Limb (tissue), 2 donors: ENCODE measurements around the gene ANKRD50.

Source experiments
- DNase-seq, 2 donors: peaks; one replicate each; pipeline ENCODE4 v3.0.0-alpha.2; 2016; ENCODE audit errors: extremely low spot score in 2 of 2

ANKRD50 gene

DNA sequence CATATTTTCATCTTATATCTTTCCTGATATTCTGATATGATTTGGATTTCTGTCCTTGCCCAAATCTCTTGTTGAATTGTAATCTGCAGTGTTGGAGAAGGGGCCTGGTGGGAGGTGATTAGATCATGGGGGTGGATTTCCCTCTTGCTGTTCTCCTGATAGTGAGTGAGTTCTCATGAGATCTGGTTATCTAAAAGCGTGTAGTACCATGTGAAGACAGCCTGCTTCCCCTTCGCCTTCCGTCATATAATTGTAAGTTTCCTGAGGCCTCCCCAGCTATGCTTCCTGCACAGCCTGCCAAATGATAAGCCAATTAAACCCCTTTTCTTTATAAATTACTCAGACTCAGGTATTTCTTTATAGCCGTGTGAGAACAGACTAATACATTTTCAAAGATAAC is 77.2 kb downstream of the ANKRD50 start:
- no peak for DNase-seq

DNA sequence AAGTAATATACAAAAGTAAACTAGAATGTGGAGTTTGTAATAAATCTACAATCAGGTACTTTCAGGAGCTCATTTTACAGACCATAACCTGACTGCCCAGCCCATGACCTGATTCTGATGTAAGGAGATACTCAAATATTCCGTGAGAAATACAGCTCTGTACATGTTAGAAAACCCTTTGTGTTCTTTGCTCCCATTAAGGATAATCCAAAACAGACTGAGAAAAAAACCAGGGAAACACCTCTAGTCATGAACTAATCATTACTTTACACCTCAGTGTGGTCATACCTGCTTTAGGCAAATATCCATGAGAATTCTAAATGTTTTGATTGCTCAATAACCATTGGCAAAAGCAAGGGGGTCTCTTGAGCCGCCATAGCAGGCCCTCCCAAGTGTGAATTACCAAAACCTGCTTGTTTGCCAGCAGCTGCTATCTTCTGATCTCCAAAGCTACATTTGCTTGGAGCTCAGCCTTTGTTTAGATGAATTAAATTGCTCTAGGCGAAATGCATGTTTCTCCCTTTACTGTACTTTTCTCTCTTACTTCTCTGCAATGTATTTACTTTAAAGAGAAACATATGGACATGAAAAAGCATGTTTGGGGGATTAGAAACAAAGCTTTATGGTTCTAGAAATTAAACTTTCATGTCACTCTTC is 79.1 kb downstream of the ANKRD50 start:
- DNase-seq: no peak

DNA sequence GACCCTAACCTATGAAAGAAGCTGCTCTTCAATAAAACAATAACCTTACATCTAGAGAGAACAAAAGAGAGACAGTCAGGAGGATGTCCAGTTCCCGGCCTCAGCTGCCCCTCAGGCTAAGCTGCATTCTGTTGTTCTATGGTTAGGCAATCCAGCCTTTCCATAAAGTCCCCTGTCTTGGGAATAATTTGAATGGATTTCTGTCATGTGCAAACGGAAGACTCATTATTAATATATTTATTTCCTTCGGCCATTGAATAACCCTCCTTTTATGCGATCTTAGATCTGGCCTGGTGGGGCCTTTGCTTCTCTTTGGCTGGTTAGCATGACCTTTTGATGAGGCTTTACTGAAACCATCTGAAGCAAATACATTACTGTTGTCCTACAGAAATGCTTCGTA is 80.1 kb downstream of the ANKRD50 start:
- DNase-seq: no peak

DNA sequence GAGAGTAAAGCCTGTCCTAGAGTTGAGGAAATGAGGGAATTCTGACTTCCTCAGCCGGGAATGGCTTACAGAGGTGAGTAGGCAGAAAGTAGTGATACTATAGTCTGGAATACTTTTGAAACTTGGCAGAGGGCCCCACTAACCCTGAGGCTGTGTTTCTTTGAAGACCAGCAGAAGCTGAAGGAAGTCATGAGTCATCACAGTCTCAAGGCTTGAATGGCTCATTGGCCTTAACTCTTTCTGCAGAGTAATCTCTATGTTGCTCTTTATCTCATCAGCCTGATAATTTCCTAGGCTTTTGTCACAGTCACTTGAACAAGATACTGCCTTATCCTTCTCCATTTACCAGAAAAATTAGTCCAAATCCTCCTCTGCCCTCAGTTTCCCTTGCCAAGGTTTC is 80.8 kb downstream of the ANKRD50 start:
- peak in 1 of 2 donors; percentile 15 for DNase-seq

DNA sequence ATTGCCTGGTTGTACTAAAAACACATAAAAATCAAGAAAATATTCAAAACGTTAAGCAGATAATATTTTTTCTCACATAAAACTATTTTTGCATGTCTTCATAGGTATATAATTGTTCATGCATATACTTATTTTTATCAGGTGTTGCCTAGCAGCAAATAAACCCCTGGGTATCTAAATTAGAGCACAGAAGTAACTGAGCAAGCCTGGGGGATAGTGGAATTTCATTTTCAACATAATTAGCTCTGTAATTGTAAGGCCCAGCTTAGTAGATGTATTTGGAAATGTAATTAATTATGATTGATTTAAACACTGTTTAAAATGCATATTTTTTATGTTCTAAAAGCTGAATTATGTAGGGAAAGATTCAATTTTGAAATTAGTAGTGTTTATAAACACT is 82.9 kb downstream of the ANKRD50 start:
- DNase-seq: no peak
